Hepatocyte (in vitro differentiated cells): ENCODE data around the gene EPC2.

ENCODE experiments used
- EZH2 ChIP-seq: fragments of 200-600 bp; sonication (generic); IDR thresholded peaks from 2 replicates; pipeline ENCODE4 v1.6.1; 2016; ENCODE audit warnings: antibody characterized with exemption, mild to moderate bottlenecking, borderline replicate concordance
- EZH2phosphoT487 ChIP-seq: fragments of 200-600 bp; sonication (generic); IDR thresholded peaks from one replicate; pipeline ENCODE4 v1.6.1; 2018; ENCODE audit warnings: antibody characterized with exemption, mild to moderate bottlenecking, low read depth, moderate library complexity; ENCODE audit not compliant: unreplicated experiment, severe bottlenecking
- TF ChIP-seq, protein P1 (sequence below): fragments of 200-600 bp; sonication (generic); IDR thresholded peaks from 2 replicates; pipeline ENCODE4 v1.5.1; 2016; ENCODE audit warnings: antibody characterized with exemption, mild to moderate bottlenecking; ENCODE audit not compliant: poor library complexity

DNA sequence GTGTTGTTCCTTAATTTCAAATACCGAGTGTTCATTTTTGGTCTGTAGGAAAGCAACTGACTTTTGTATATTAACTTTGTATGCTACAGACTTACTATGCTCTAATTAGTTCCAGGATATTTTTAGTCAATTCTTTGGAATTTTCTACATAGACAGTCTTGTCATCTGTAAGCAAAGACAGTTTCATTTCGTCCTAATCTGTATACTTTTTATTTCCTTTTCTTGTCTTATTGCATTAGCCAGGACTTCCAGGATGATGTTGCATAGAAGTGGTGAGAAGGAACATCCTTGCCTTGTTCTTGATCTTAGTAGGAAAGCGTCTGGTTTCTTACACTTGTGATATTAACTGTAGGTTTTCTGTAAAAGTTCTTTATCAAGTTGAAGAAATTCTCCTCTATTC is 56.5 kb downstream of the EPC2 start:
- TF ChIP-seq, protein P1, sequence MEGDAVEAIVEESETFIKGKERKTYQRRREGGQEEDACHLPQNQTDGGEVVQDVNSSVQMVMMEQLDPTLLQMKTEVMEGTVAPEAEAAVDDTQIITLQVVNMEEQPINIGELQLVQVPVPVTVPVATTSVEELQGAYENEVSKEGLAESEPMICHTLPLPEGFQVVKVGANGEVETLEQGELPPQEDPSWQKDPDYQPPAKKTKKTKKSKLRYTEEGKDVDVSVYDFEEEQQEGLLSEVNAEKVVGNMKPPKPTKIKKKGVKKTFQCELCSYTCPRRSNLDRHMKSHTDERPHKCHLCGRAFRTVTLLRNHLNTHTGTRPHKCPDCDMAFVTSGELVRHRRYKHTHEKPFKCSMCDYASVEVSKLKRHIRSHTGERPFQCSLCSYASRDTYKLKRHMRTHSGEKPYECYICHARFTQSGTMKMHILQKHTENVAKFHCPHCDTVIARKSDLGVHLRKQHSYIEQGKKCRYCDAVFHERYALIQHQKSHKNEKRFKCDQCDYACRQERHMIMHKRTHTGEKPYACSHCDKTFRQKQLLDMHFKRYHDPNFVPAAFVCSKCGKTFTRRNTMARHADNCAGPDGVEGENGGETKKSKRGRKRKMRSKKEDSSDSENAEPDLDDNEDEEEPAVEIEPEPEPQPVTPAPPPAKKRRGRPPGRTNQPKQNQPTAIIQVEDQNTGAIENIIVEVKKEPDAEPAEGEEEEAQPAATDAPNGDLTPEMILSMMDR, result no peak
- TF ChIP-seq EZH2 (no peak), EZH2phosphoT487 (no peak)
